ENCODE data around the gene CHRNA3.
"Not testable (repeated sequence)": the region's sequence is repeated elsewhere in the genome, so short reads cannot be mapped to it uniquely, and the experiment has no call there.

The CHRNA3 gene

GRCh38 chr15:78617516-78617915 is 3.3 kb downstream of the CHRNA3 start:
- DNase-seq (ENCODE audit: low read depth): no peak

GRCh38 chr15:78617076-78617475 is 3.7 kb downstream of the CHRNA3 start:
- no peak for DNase-seq (ENCODE audit: low read depth)

GRCh38 chr15:78616506-78616905 is 4.3 kb downstream of the CHRNA3 start:
- no peak for DNase-seq (ENCODE audit: low read depth)

- DNase-seq (ENCODE audit: low read depth): no peak
Observed at GRCh38 chr15:78615151-78615589, 5.6 kb downstream of the CHRNA3 start.

- DNase-seq (ENCODE audit: low read depth): no peak
Observed at GRCh38 chr15:78614021-78614420, 6.8 kb downstream of the CHRNA3 start.

GRCh38 chr15:78609551-78609950 is 11.2 kb downstream of the CHRNA3 start:
- not testable (repeated sequence) for DNase-seq (ENCODE audit: low read depth)

GRCh38 chr15:78605680-78606079 is 15.1 kb downstream of the CHRNA3 start:
- DNase-seq (ENCODE audit: low read depth): no peak

- DNase-seq (ENCODE audit: low read depth): no peak
Observed at GRCh38 chr15:78605201-78605600, 15.6 kb downstream of the CHRNA3 start.

GRCh38 chr15:78604420-78604819 is 16.4 kb downstream of the CHRNA3 start:
- DNase-seq (ENCODE audit: low read depth): no peak

- DNase-seq (ENCODE audit: low read depth): no peak
Observed at GRCh38 chr15:78603467-78603866, 17.3 kb downstream of the CHRNA3 start.

GRCh38 chr15:78599189-78599588 is 21.6 kb downstream of the CHRNA3 start:
- no peak for DNase-seq (ENCODE audit: low read depth)

GRCh38 chr15:78598348-78598747 is 22.4 kb downstream of the CHRNA3 start:
- no peak for DNase-seq (ENCODE audit: low read depth)

- no peak for DNase-seq (ENCODE audit: low read depth)
Observed at GRCh38 chr15:78597583-78597982, 23.2 kb downstream of the CHRNA3 start.

GRCh38 chr15:78574944-78575343 is 45.9 kb downstream of the CHRNA3 start:
- DNase-seq (ENCODE audit: low read depth): no peak

GRCh38 chr15:78573416-78573815 is 47.4 kb downstream of the CHRNA3 start:
- DNase-seq (ENCODE audit: low read depth): no peak

- no peak for DNase-seq (ENCODE audit: low read depth)
Observed at GRCh38 chr15:78571382-78571781, 49.4 kb downstream of the CHRNA3 start.

- DNase-seq (ENCODE audit: low read depth): no peak
Observed at GRCh38 chr15:78570710-78571109, 50.1 kb downstream of the CHRNA3 start.

- no peak for DNase-seq (ENCODE audit: low read depth)
Observed at GRCh38 chr15:78567531-78567930, 53.3 kb downstream of the CHRNA3 start.

- no peak for DNase-seq (ENCODE audit: low read depth)
Observed at GRCh38 chr15:78565951-78566774, 54.6 kb downstream of the CHRNA3 start.

GRCh38 chr15:78565097-78565950 is 55.5 kb downstream of the CHRNA3 start, which contains the start of gene CHRNA5:
TSS of gene CHRNA5 (plus strand) at chr15:78565520. CDS start at chr15:78565720, 200 bp downstream.
- DNase-seq (ENCODE audit: low read depth): no peak

- no peak for DNase-seq (ENCODE audit: low read depth)
Observed at GRCh38 chr15:78564743-78565096, 56.1 kb downstream of the CHRNA3 start.

- DNase-seq (ENCODE audit: low read depth): no peak
Observed at GRCh38 chr15:78563092-78563491, 57.7 kb downstream of the CHRNA3 start.

- no peak for DNase-seq (ENCODE audit: low read depth)
Observed at GRCh38 chr15:78561490-78561889, 59.3 kb downstream of the CHRNA3 start.

All from GM04503 (cell line).